Measurements from ENCODE around the gene SCN3A.

GRCh38 chr2:165126244-165126643 lies 77.6 kb downstream of the SCN3A start:
- TF ChIP-seq CTCF (CRISPR knock-in tag; IDR thresholded peaks at IDR 0.05) (no peak), POLR2A (IDR thresholded peaks at IDR 0.05; ENCODE audit: insufficient read depth in 1 of 2, low read depth in 2 of 2, low read length in 2 of 2) (no peak), ZNF7 (CRISPR knock-in tag; IDR thresholded peaks at IDR 0.05) (no peak)

Measured in HepG2 (cell line).